IPS-11a (cell line): ENCODE measurements around the gene PNPLA7.
"Not testable (repeated sequence)": the region's sequence is repeated elsewhere in the genome, so short reads cannot be mapped to it uniquely, and the experiment has no call there.

Experiments used
- H3K4me3 ChIP-seq: one replicate; pipeline ENCODE4 v1.5.1; 2013; ENCODE audit warnings: low read depth, low read length, control low read depth

The PNPLA7 gene

GRCh38 chr9:137550231-137550621 is at the start of gene PNPLA7:
TSS of gene PNPLA7 (minus strand) at chr9:137550402. CDS start at chr9:137550197, 205 bp downstream.
- H3K4me3 ChIP-seq, result peak within 1 kb of the TSS; percentile 39

- H3K4me3 ChIP-seq, result no peak overlapping the region
These were observed 48.7 kb upstream of the PNPLA7 start for GRCh38 chr9:137598943-137599342.

- H3K4me3 ChIP-seq, result not testable (repeated sequence)
These were observed 46.4 kb upstream of the PNPLA7 start for GRCh38 chr9:137596577-137596976.

- no peak overlapping the region for H3K4me3 ChIP-seq
These were observed 43.0 kb upstream of the PNPLA7 start for GRCh38 chr9:137593176-137593575.

GRCh38 chr9:137592767-137593166 is 42.6 kb upstream of the PNPLA7 start:
- H3K4me3 ChIP-seq, result no peak overlapping the region

GRCh38 chr9:137590469-137591383 is 40.5 kb upstream of the PNPLA7 start, which contains the start of gene ZMYND19:
TSS of gene ZMYND19 (minus strand) at chr9:137590512. CDS start at chr9:137590263, 249 bp downstream.
- H3K4me3 ChIP-seq, result peak within 1 kb of the TSS; percentile 72

- H3K4me3 ChIP-seq, result peak overlapping the region; percentile 68
These were observed 39.9 kb upstream of the PNPLA7 start for GRCh38 chr9:137590123-137590468.

GRCh38 chr9:137589441-137590122 is 39.4 kb upstream of the PNPLA7 start:
- peak overlapping the region; percentile 68 for H3K4me3 ChIP-seq

- no peak overlapping the region for H3K4me3 ChIP-seq
These were observed 38.7 kb upstream of the PNPLA7 start for GRCh38 chr9:137588891-137589290.

- no peak overlapping the region for H3K4me3 ChIP-seq
These were observed 38.1 kb upstream of the PNPLA7 start for GRCh38 chr9:137588311-137588710.

GRCh38 chr9:137586854-137587253 is 36.7 kb upstream of the PNPLA7 start:
- H3K4me3 ChIP-seq, result no peak overlapping the region

- H3K4me3 ChIP-seq, result no peak overlapping the region
These were observed 33.8 kb upstream of the PNPLA7 start for GRCh38 chr9:137583957-137584356.

GRCh38 chr9:137583347-137583746 is 33.1 kb upstream of the PNPLA7 start:
- no peak overlapping the region for H3K4me3 ChIP-seq

- no peak overlapping the region for H3K4me3 ChIP-seq
These were observed 32.2 kb upstream of the PNPLA7 start for GRCh38 chr9:137582286-137582860.

- no peak overlapping the region for H3K4me3 ChIP-seq
These were observed 31.4 kb upstream of the PNPLA7 start for GRCh38 chr9:137581361-137582285.

- H3K4me3 ChIP-seq, result no peak overlapping the region
These were observed 30.7 kb upstream of the PNPLA7 start for GRCh38 chr9:137580954-137581322.

GRCh38 chr9:137580209-137580953 is 30.2 kb upstream of the PNPLA7 start:
- H3K4me3 ChIP-seq, result no peak overlapping the region

GRCh38 chr9:137579259-137579604 is 29.0 kb upstream of the PNPLA7 start:
- peak overlapping the region; percentile 79 for H3K4me3 ChIP-seq

GRCh38 chr9:137578518-137579258 is 28.5 kb upstream of the PNPLA7 start, which contains the start of gene DPH7:
TSS of gene DPH7 (minus strand) at chr9:137578925. CDS start at chr9:137578777, 148 bp downstream.
- H3K4me3 ChIP-seq, result peak within 1 kb of the TSS; percentile 79
